ENCODE data around the gene GNAZ.

The GNAZ gene

DNA sequence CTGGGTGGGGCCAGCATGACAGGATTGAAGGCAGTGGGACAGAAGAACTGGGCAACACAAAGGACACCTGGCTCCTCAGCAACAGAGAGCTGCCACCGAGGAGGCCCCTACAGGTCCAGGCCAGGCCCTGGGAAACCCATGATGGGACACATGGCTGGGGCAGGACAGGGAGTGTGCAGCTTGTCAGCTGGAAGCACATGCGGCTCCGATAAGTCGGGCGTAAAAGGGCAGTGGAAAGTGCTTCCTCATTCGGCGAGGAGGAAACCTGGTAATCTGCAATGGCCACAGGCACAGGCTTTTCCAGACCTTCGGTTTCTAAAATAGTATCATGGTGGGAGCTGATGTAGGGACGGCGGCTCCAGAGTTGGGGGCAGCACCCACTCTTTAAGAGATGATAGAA, 16.5 kb downstream of the GNAZ start:
- in situ Hi-C loops (cut with MboI; ENCODE audit: low pct_unique_long_range_greater_than_20kb, low sequenced_read_pairs): no loop called here
- peak; percentile 57 for DNase-seq

DNA sequence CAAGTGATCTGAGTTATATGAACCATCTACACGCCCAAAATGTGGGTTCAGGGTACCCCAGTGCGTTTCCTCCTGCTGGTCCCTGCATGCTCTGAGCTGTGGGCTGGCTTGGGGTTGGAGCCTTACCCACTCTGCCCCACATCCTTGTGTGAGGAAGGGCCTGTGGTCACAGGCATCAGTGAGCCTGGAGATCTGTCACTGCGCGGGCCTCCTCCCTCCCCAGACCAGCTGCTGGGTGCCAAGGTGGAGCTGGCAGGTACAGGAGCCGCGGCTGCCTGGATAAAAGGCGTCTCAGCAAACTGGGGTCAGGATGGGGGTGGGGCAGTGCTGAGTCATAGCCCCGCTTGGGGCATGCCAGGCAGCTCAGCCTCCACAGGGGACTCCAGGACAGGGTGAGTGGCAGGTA, 17.9 kb downstream of the GNAZ start:
- no peak for DNase-seq
- in situ Hi-C loops (cut with MboI; ENCODE audit: low pct_unique_long_range_greater_than_20kb, low sequenced_read_pairs): no loop called here

DNA sequence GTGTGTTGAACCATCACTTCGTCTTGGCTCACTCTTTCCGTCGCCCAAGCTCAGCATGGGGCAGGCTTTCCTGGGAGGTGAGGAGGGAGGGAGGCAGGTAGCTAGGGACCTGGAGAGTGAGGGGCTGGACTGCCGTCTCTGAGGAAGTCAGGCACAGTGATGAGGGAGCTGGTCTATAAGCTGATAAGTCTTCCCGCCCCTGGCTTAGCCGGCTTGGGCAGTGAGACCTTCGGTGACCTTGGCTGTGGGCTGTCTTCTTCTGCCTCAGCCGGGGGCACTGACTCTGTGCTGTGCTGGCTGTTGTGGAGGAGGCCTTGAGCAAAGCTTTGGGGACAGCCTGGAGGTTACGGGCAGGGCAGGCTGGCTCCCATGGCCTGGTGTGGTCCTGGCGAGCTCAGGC, 18.7 kb downstream of the GNAZ start:
- no peak for DNase-seq
- in situ Hi-C loops (cut with MboI; ENCODE audit: low pct_unique_long_range_greater_than_20kb, low sequenced_read_pairs): no loop called here

GRCh38 chr22:23089633-23090456, 19.5 kb downstream of the GNAZ start:
- DNase-seq: no peak
- in situ Hi-C loops (cut with MboI; ENCODE audit: low pct_unique_long_range_greater_than_20kb, low sequenced_read_pairs): no loop called here

DNA sequence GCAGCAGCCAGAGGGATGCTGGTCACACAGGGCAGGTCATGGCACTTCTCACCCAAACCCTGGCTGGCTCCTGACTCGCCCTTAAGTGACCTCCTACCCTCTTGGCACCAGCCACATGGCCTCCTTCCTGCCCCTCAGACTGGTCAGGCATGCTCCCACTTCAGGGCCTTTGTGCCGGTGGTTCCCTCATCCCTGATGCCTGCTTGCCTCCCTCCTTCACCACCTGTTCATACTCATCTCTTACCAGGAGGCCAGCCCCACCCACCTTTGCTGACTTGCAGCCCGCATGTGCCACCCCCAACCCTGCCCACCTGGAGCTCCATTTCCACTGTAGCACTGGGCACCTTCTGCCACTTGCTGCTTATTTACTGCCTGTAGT, 20.1 kb downstream of the GNAZ start:
- in situ Hi-C loops (cut with MboI; ENCODE audit: low pct_unique_long_range_greater_than_20kb, low sequenced_read_pairs): no loop called here
- no peak for DNase-seq

DNA sequence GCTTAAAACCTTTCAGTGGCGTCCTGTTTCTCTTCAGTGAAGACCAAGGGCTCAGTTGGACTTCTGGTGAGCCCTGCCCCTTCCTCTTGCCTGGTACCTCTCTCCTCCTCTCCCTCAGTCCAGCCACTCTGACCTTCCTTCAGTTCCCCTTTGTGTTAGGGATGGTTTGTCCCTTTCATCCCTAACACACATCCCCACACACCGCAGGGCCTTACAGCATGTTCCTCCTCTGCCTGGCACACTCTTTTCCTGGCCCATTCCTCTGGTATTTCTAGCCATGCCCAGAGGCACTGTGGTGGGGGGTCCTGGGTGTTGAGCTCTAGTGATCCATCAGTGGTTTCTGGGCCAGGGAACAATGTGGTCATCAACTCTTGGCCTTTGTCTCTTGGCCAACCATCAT, 21.4 kb downstream of the GNAZ start:
- in situ Hi-C loops (cut with MboI; ENCODE audit: low pct_unique_long_range_greater_than_20kb, low sequenced_read_pairs): no loop called here

GRCh38 chr22:23092217-23092955, 22.1 kb downstream of the GNAZ start:
- in situ Hi-C loops (cut with MboI; ENCODE audit: low pct_unique_long_range_greater_than_20kb, low sequenced_read_pairs): no loop called here

More for the DNA sequence above, 21.4 kb downstream of the GNAZ start:
- no peak for DNase-seq

DNA sequence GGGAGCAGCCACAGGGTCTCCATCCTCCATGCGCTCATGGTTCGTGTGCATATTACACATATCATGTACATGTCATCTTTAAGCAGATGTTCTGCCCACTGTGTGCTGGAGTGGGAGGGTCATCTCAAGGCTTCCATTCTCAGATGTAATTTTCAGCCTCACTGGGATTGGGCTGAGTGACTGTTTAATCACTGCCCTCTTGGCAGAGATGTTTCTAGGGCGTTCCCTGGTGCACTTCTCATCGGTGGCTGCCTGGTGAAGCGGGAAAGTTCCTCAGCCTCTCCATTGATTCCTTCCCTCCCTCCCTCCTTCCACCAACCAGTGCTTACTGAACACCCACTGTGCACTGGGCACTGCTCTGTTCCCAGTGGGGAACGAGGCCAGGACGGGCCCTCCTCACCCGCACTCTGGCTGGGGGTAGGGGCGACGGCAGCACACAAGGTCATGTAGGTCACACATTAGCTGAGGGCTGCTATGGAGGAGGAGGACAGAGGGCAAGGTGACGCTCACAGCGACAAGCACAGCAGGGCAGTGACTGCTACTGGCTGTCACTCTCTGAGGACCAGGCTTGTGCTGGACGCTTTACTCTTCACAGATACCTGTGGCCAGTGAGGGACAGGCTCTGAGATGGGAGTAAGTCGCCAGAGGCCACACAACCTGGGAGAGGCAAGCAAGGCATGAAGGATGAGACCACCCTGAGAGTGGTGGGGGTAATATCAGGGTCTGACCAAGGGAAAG, 22.9 kb downstream of the GNAZ start:
- in situ Hi-C loops (cut with MboI; ENCODE audit: low pct_unique_long_range_greater_than_20kb, low sequenced_read_pairs): no loop called here
- DNase-seq: no peak

More at GRCh38 chr22:23092217-23092955, 22.1 kb downstream of the GNAZ start:
- no peak for DNase-seq

DNA sequence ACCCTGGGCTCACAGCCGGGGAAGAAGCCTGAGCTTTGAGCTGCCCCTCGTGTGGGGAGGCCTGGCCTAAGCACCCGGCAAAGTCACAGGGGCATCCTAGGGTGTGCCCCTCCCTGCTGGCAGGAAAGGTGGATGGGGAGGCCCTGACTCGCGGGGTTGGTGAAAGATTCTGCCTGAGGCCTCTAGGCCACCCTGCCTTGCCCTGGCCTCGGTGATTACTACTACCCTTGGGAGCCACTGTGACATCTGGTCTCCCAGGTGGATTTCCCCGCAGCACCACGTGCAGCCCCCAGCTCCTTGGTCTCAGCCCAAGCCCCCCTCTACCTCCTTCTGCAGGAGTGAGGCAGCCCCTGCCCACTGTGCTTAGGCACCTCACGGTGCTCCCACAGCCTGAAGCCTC, 23.9 kb downstream of the GNAZ start:
- in situ Hi-C loops (cut with MboI; ENCODE audit: low pct_unique_long_range_greater_than_20kb, low sequenced_read_pairs): no loop called here
- no peak for DNase-seq

- no peak for DNase-seq
- in situ Hi-C loops (cut with MboI; ENCODE audit: low pct_unique_long_range_greater_than_20kb, low sequenced_read_pairs): no loop called here
These were observed 24.7 kb downstream of the GNAZ start for GRCh38 chr22:23094695-23095681.

GRCh38 chr22:23095733-23096342, 25.5 kb downstream of the GNAZ start:
- in situ Hi-C loops (cut with MboI; ENCODE audit: low pct_unique_long_range_greater_than_20kb, low sequenced_read_pairs): no loop called here
- DNase-seq: no peak

GRCh38 chr22:23097412-23098229, 27.3 kb downstream of the GNAZ start:
- no peak for DNase-seq
- in situ Hi-C loops (cut with MboI; ENCODE audit: low pct_unique_long_range_greater_than_20kb, low sequenced_read_pairs): no loop called here

- DNase-seq: no peak
- in situ Hi-C loops (cut with MboI; ENCODE audit: low pct_unique_long_range_greater_than_20kb, low sequenced_read_pairs): no loop called here
These were observed 27.9 kb downstream of the GNAZ start for GRCh38 chr22:23098230-23098705.

- in situ Hi-C loops (cut with MboI; ENCODE audit: low pct_unique_long_range_greater_than_20kb, low sequenced_read_pairs): no loop called here
- no peak for DNase-seq
These were observed 28.6 kb downstream of the GNAZ start for GRCh38 chr22:23098718-23099530.

DNA sequence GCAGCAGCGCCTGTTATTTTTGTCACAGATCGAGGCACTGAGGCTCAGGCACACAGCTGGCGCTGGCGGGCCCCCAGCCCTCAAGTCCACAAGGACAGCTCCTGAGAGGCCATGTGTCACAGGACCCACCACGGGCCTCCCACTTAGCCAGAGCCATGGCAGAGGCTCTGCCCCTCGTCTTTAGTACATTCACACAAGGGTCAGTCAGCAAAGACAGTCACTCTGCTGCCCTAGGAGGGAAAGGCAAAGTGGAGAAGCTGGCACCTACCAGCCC, 29.1 kb downstream of the GNAZ start:
- DNase-seq: no peak
- in situ Hi-C loops (cut with MboI; ENCODE audit: low pct_unique_long_range_greater_than_20kb, low sequenced_read_pairs): no loop called here

GRCh38 chr22:23100124-23100801, 29.9 kb downstream of the GNAZ start:
- DNase-seq: no peak
- in situ Hi-C loops (cut with MboI; ENCODE audit: low pct_unique_long_range_greater_than_20kb, low sequenced_read_pairs): no loop called here

Data from KBM-7 (cell line).